ENCODE data around the gene GCNT4. TPM values are rescaled to one million over a fixed set of nuclear protein-coding genes. Genes with fewer than 3 reads are reported as not detected.

The GCNT4 gene
- total RNA-seq, 1 experiment from 2014 or later = under 0.01 TPM

DNA sequence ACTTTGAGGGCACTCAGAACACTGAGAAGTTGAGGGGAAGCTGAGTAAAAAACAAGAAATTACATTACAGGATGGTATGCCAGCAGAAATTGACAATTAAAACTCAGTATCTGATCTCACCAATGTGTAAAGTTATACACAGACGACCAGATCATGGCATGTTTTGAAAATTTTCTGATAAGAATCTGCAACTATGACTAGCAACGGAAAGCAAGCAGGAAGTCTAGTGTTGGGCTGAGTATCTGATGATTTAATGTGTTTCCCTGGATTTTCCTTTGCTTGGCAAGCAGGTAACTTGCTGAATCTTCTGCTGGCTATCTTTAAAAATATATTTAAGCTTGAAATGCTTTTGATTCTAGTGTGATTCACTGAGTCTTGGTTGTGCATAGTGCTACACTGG is 5.2 kb upstream of the GCNT4 start:
- no peaks in the 10 kb centered on the region for H3K9me2 ChIP-seq (replicated peaks; ENCODE audit: low read length)
- no peak for DNase-seq
- BruUV-seq (replicated peaks) = no TSS peak

DNA sequence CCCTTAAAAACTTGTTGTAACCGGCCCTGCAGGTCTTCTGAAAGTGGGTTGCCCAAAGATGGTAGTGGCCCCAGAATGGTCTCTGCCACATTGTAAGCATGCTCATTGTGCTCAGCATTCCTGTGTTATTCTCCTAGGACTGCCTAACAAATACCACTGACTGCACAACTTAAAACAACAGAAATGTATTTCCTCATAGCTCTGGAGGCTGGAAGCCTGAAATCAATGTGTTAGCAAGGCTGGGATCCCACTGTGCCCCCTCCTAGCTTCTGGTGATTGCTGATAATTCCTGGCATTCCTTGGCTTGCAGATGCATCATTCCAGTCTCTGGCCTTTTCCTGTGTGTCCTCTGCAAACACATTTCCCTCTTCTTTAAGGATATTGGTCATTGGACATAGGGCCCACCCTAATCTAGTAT is 3.4 kb upstream of the GCNT4 start:
- BruUV-seq (replicated peaks) = no TSS peak
- TF ChIP-seq, protein P1, sequence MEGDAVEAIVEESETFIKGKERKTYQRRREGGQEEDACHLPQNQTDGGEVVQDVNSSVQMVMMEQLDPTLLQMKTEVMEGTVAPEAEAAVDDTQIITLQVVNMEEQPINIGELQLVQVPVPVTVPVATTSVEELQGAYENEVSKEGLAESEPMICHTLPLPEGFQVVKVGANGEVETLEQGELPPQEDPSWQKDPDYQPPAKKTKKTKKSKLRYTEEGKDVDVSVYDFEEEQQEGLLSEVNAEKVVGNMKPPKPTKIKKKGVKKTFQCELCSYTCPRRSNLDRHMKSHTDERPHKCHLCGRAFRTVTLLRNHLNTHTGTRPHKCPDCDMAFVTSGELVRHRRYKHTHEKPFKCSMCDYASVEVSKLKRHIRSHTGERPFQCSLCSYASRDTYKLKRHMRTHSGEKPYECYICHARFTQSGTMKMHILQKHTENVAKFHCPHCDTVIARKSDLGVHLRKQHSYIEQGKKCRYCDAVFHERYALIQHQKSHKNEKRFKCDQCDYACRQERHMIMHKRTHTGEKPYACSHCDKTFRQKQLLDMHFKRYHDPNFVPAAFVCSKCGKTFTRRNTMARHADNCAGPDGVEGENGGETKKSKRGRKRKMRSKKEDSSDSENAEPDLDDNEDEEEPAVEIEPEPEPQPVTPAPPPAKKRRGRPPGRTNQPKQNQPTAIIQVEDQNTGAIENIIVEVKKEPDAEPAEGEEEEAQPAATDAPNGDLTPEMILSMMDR (conservative IDR thresholded peaks at IDR 0.05; ENCODE audit: low read depth, low read length) = no peak
- no peak for TF ChIP-seq EZH2 (IDR thresholded peaks at IDR 0.05; ENCODE audit: low read length, unreplicated experiment)
- no peak for TF ChIP-seq EZH2phosphoT487 (IDR thresholded peaks at IDR 0.05; ENCODE audit: borderline replicate concordance, low read length)
- Histone ChIP-seq H3K4me3 (ENCODE audit: low read length) (no peak overlapping the region), H3K9me2 (replicated peaks; ENCODE audit: low read length) (no peaks in the 10 kb centered on the region), H3K27me3 (ENCODE audit: low read length) (no peaks in the 10 kb centered on the region), H3K9ac (ENCODE audit: low read length) (no peak overlapping the region), H3K27ac (ENCODE audit: low read length) (no peak overlapping the region), H2AFZ (ENCODE audit: low read length) (no peak overlapping the region), H3K4me2 (ENCODE audit: low read length) (no peak overlapping the region), H3F3A (ENCODE audit: low read length, unreplicated experiment) (no peaks in the 10 kb centered on the region), H3K9me3 (ENCODE audit: low read length) (no peaks in the 10 kb centered on the region), H3K4me1 (ENCODE audit: insufficient read depth, low read length) (no peaks in the 10 kb centered on the region), H4K20me1 (ENCODE audit: low read length) (no peaks in the 10 kb centered on the region), H3K79me2 (ENCODE audit: low read length) (no peaks in the 10 kb centered on the region), H3K36me3 (ENCODE audit: low read depth, low read length) (no peaks in the 10 kb centered on the region)
- intact Hi-C loops (cut with micrococcal nuclease) = loop anchor here (10.0 kb wide), 1 partner anchor 179 kb away; the partner anchor contains the start of gene ANKRD31
- DNase-seq = no peak
- no peak for ATAC-seq
- ChIA-PET CTCF (no interaction called here), POLR2A (ENCODE audit: unreplicated experiment) (no interaction called here)

More for the DNA sequence above, 5.2 kb upstream of the GCNT4 start:
- Histone ChIP-seq H3K27me3 (ENCODE audit: low read length) (no peaks in the 10 kb centered on the region), H3K79me2 (ENCODE audit: low read length) (no peaks in the 10 kb centered on the region), H3K4me2 (ENCODE audit: low read length) (no peak overlapping the region), H3F3A (ENCODE audit: low read length, unreplicated experiment) (no peaks in the 10 kb centered on the region), H3K4me3 (ENCODE audit: low read length) (no peak overlapping the region), H3K36me3 (ENCODE audit: low read depth, low read length) (no peaks in the 10 kb centered on the region), H3K27ac (ENCODE audit: low read length) (no peak overlapping the region), H3K9ac (ENCODE audit: low read length) (no peak overlapping the region), H3K4me1 (ENCODE audit: insufficient read depth, low read length) (no peaks in the 10 kb centered on the region), H2AFZ (ENCODE audit: low read length) (no peak overlapping the region), H4K20me1 (ENCODE audit: low read length) (no peaks in the 10 kb centered on the region), H3K9me3 (ENCODE audit: low read length) (no peaks in the 10 kb centered on the region)
- intact Hi-C loops (cut with micrococcal nuclease) = loop anchor here (10.0 kb wide), 1 partner anchor 177 kb away; the partner anchor contains the start of gene ANKRD31
- TF ChIP-seq, protein P1 (conservative IDR thresholded peaks at IDR 0.05; ENCODE audit: low read depth, low read length) = no peak
- TF ChIP-seq EZH2 (IDR thresholded peaks at IDR 0.05; ENCODE audit: low read length, unreplicated experiment) (no peak), EZH2phosphoT487 (IDR thresholded peaks at IDR 0.05; ENCODE audit: borderline replicate concordance, low read length) (no peak)
- no peak for ATAC-seq
- POLR2A ChIA-PET (ENCODE audit: unreplicated experiment) = no interaction called here
- CTCF ChIA-PET = no interaction called here

DNA sequence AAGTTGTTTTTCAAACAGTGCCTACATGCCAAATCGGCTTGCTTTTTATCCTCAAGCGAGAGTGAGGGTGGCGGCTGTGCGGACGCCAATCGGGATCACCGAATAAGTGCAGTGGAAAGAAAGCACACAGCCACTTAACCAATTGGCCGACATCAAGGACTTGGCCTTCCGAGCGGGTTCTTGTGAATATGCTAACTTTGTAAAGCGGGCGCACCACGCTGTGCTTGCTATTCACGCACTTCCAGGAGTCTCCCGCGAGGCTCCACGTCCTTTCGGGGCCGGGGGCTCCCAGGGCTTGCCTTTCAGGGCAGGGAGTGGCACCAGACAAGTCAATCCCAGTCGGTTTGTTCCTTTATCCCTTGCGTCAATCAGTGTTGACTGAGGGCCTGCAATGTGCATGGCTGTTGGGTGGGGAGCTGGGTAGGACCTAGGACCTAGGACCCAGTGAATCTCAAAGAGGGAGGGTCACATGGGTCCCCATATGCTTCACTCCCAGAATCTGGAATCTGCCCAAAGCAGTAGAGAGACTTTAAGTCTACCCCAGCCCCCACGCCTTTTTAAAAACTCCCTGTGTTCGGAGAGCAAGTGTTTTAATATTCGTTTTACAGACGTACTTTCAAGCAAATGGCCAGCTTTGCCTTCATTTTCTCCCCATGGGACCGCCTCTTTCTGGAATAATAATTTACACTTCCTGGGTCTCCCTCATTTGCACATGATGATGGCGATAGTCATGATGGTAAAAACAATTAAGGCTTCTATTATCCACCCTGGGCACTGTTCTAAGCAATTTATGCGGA is 2.0 kb upstream of the GCNT4 start:
- Histone ChIP-seq H4K20me1 (ENCODE audit: low read length) (no peaks in the 10 kb centered on the region), H3K27ac (ENCODE audit: low read length) (no peak overlapping the region), H2AFZ (ENCODE audit: low read length) (peak overlapping the region; percentile 95), H3K4me3 (ENCODE audit: low read length) (peak overlapping the region; percentile 79), H3K79me2 (ENCODE audit: low read length) (no peaks in the 10 kb centered on the region), H3K4me2 (ENCODE audit: low read length) (peak overlapping the region; percentile 96), H3K27me3 (ENCODE audit: low read length) (no peaks in the 10 kb centered on the region), H3K9ac (ENCODE audit: low read length) (no peak overlapping the region), H3K4me1 (ENCODE audit: insufficient read depth, low read length) (no peaks in the 10 kb centered on the region), H3K9me3 (ENCODE audit: low read length) (no peaks in the 10 kb centered on the region), H3K36me3 (ENCODE audit: low read depth, low read length) (no peaks in the 10 kb centered on the region), H3F3A (ENCODE audit: low read length, unreplicated experiment) (no peaks in the 10 kb centered on the region), H3K9me2 (replicated peaks; ENCODE audit: low read length) (no peaks in the 10 kb centered on the region)
- ATAC-seq (no peak), DNase-seq (no peak)
- TF ChIP-seq EZH2phosphoT487 (IDR thresholded peaks at IDR 0.05; ENCODE audit: borderline replicate concordance, low read length) (no peak), EZH2 (IDR thresholded peaks at IDR 0.05; ENCODE audit: low read length, unreplicated experiment) (no peak)
- TF ChIP-seq, protein P1 (conservative IDR thresholded peaks at IDR 0.05; ENCODE audit: low read depth, low read length) = no peak
- intact Hi-C loops (cut with micrococcal nuclease) = loop anchor here (5.0 to 10.0 kb wide), 3 partner anchors 107 to 283 kb away; partner anchors contain the start of genes ANKRD31 and HMGCR
- BruUV-seq (replicated peaks) = no TSS peak
- POLR2A ChIA-PET (ENCODE audit: unreplicated experiment) = no interaction called here
- CTCF ChIA-PET = no interaction called here
